HG02840 (cell line): ENCODE data around the gene ZBTB39.
"Not testable (repeated sequence)": the region's sequence is repeated elsewhere in the genome, so short reads cannot be mapped to it uniquely, and the experiment has no call there.

Source experiments
- ATAC-seq: cut with Tn5 transposase; IDR thresholded peaks from one replicate; pipeline ENCODE4 v1.9.1; 2021; ENCODE audit warnings: mild to moderate bottlenecking, moderate library complexity, moderate number of reproducible peaks; ENCODE audit not compliant: unreplicated experiment, low FRiP score

ZBTB39 gene

GRCh38 chr12:57031789-57032188, 25.4 kb upstream of the ZBTB39 start:
- no peak for ATAC-seq

GRCh38 chr12:57031138-57031725, 24.9 kb upstream of the ZBTB39 start:
- ATAC-seq, result no peak

- ATAC-seq, result no peak
Observed at GRCh38 chr12:57029457-57029856, 23.1 kb upstream of the ZBTB39 start.

GRCh38 chr12:57027805-57028153, 21.4 kb upstream of the ZBTB39 start:
- ATAC-seq, result no peak

GRCh38 chr12:57027011-57027804, 20.9 kb upstream of the ZBTB39 start:
- no peak for ATAC-seq

GRCh38 chr12:57025196-57025595, 18.9 kb upstream of the ZBTB39 start:
- ATAC-seq, result no peak

- not testable (repeated sequence) for ATAC-seq
Observed at GRCh38 chr12:57022324-57022723, 16.0 kb upstream of the ZBTB39 start.

- ATAC-seq, result no peak
Observed at GRCh38 chr12:57019983-57020719, 13.8 kb upstream of the ZBTB39 start.

- ATAC-seq, result no peak
Observed at GRCh38 chr12:57018906-57019305, 12.6 kb upstream of the ZBTB39 start.

- ATAC-seq, result not testable (repeated sequence)
Observed at GRCh38 chr12:57018353-57018752, 12.0 kb upstream of the ZBTB39 start.

- ATAC-seq, result no peak
Observed at GRCh38 chr12:57016348-57016747, 10.0 kb upstream of the ZBTB39 start, which contains the start of gene TAC3. Gene TAC3, minus strand, starts transcription at chr12:57016529. Its CDS starts 732 bp downstream, at chr12:57015797.

- no peak for ATAC-seq
Observed at GRCh38 chr12:57012600-57013465, 6.5 kb upstream of the ZBTB39 start.

- no peak for ATAC-seq
Observed at GRCh38 chr12:57011438-57012424, 5.4 kb upstream of the ZBTB39 start.

- no peak for ATAC-seq
Observed at GRCh38 chr12:57010627-57011247, 4.4 kb upstream of the ZBTB39 start.

- no peak for ATAC-seq
Observed at GRCh38 chr12:57009949-57010626, 3.7 kb upstream of the ZBTB39 start.

- ATAC-seq, result no peak
Observed at GRCh38 chr12:57008178-57008577, 1.8 kb upstream of the ZBTB39 start.

- no peak for ATAC-seq
Observed at GRCh38 chr12:57006809-57007475, 596 bp upstream of the ZBTB39 start.

GRCh38 chr12:57004651-57005050, 1.7 kb downstream of the ZBTB39 start:
- no peak for ATAC-seq
